Upper lobe of right lung (tissue), 1 donor: ENCODE data around the gene WNT1. TPM values are rescaled to one million over a fixed set of nuclear protein-coding genes. Genes with fewer than 3 reads are reported as not detected.

ENCODE experiments used
- ATAC-seq: fragments of 200-7000 bp; cut with Tn5 transposase; one replicate; pipeline ENCODE4 v1.9.1; 2020; ENCODE audit warnings: mild to moderate bottlenecking, moderate library complexity
- DNase-seq: peaks from one replicate; pipeline ENCODE4 v3.0.0-alpha.2; 2020
- H3K27ac ChIP-seq: fragments of 200-600 bp; one replicate; pipeline ENCODE4 v1.8.0; 2022
- H3K27me3 ChIP-seq: fragments of 200-600 bp; one replicate; pipeline ENCODE4 v1.8.0; 2022; ENCODE audit warnings: mild to moderate bottlenecking
- H3K36me3 ChIP-seq: fragments of 200-600 bp; one replicate; pipeline ENCODE4 v1.8.0; 2022
- H3K4me1 ChIP-seq: fragments of 200-600 bp; one replicate; pipeline ENCODE4 v1.8.0; 2022
- H3K4me3 ChIP-seq: fragments of 200-600 bp; one replicate; pipeline ENCODE4 v1.8.0; 2022; ENCODE audit warnings: mild to moderate bottlenecking
- H3K9me3 ChIP-seq: fragments of 200-600 bp; one replicate; pipeline ENCODE4 v1.8.0; 2022
- intact Hi-C: fragments of 100-400 bp; cut with DNase I; formaldehyde crosslinking; loops from one replicate; pipeline ENCODE4 v1.11.0; 2022
- total RNA-seq: library from RNA; stranded (reverse); fragmentation: NEBNext Ultra II Directional; extraction: Animal tissue kit (Norgen Biotek cat#: 25700); gene quantifications from one replicate; pipeline ENCODE4 v1.2.1, GENCODE V29; 2021
- TF ChIP-seq, protein P1 (sequence below): fragments of 200-600 bp; IDR thresholded peaks from one replicate; pipeline ENCODE4 v1.8.0; 2022; ENCODE audit warnings: antibody characterized with exemption
- donor health status: DM: no; HTN: yes; CAD: no; lungs with severe emphysema.

The WNT1 gene
- total RNA-seq, 1 donor from 2014 or later: not detected

DNA sequence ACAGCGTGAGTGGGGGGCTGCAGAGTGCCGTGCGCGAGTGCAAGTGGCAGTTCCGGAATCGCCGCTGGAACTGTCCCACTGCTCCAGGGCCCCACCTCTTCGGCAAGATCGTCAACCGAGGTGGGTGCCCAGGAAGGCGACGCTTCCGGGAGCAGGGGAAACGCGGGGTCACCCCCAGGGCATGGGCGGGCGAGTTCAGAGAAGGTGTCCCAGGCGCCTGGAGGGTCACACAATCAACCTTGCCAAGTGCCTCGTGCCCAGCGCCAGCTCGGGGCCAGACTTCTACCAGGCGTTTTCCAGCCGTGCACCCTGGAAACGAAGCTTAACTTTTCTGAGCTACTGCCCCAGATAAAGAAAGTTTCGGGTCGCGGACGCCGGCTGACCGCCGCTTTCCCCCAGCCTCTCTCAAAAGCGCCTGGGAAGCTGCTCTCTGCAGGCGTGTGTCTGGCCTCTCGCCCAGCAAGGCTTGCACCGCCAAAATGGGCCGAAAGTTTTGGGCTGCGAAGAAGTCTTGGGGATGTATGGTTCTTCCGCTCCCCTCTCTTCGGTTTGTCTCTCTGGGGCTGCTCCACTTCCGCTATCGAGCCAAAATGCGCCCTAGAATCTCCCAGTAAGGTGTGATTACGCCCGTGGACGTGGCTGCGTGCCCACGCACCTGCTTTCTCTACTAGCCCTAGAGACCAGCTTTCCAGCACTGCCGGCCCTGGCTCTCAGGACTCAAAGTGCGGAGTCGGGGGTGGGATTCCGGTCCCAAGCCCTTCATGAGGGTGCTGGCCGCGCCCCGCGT, 1.7 kb downstream of the WNT1 start:
- intact Hi-C loops: no loop called here

GRCh38 chr12:48980389-48980952, 2.3 kb downstream of the WNT1 start:
- intact Hi-C loops: no loop called here
- Histone ChIP-seq H3K4me1 (peaks cover 37% of the 10 kb centered on the region), H3K36me3 (no peaks in the 10 kb centered on the region), H3K9me3 (no peaks in the 10 kb centered on the region), H3K27me3 (peaks cover 86% of the 10 kb centered on the region), H3K27ac (no peak overlapping the region), H3K4me3 (peak overlapping the region; percentile 42)
- TF ChIP-seq, protein P1, sequence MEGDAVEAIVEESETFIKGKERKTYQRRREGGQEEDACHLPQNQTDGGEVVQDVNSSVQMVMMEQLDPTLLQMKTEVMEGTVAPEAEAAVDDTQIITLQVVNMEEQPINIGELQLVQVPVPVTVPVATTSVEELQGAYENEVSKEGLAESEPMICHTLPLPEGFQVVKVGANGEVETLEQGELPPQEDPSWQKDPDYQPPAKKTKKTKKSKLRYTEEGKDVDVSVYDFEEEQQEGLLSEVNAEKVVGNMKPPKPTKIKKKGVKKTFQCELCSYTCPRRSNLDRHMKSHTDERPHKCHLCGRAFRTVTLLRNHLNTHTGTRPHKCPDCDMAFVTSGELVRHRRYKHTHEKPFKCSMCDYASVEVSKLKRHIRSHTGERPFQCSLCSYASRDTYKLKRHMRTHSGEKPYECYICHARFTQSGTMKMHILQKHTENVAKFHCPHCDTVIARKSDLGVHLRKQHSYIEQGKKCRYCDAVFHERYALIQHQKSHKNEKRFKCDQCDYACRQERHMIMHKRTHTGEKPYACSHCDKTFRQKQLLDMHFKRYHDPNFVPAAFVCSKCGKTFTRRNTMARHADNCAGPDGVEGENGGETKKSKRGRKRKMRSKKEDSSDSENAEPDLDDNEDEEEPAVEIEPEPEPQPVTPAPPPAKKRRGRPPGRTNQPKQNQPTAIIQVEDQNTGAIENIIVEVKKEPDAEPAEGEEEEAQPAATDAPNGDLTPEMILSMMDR: no peak
- ATAC-seq (peak; percentile 7), DNase-seq (no peak)

More for the DNA sequence above, 1.7 kb downstream of the WNT1 start:
- Histone ChIP-seq H3K36me3 (no peaks in the 10 kb centered on the region), H3K9me3 (no peaks in the 10 kb centered on the region), H3K27me3 (peaks cover 87% of the 10 kb centered on the region), H3K4me3 (peak overlapping the region; percentile 42), H3K4me1 (peaks cover 37% of the 10 kb centered on the region), H3K27ac (no peak overlapping the region)
- ATAC-seq (no peak), DNase-seq (no peak)
- TF ChIP-seq, protein P1: no peak

- H3K27me3 ChIP-seq: peaks cover 83% of the 10 kb centered on the region
- TF ChIP-seq, protein P1: peak; percentile 23
- ATAC-seq (peak; percentile 58), DNase-seq (peak; percentile 76)
- H3K4me3 ChIP-seq: peak overlapping the region; percentile 42
- H3K9me3 ChIP-seq: no peaks in the 10 kb centered on the region
- H3K36me3 ChIP-seq: no peaks in the 10 kb centered on the region
- intact Hi-C loops: no loop called here
- no peak overlapping the region for H3K27ac ChIP-seq
- peaks cover 37% of the 10 kb centered on the region for H3K4me1 ChIP-seq
Observed at GRCh38 chr12:48980953-48981756, 3.0 kb downstream of the WNT1 start.

DNA sequence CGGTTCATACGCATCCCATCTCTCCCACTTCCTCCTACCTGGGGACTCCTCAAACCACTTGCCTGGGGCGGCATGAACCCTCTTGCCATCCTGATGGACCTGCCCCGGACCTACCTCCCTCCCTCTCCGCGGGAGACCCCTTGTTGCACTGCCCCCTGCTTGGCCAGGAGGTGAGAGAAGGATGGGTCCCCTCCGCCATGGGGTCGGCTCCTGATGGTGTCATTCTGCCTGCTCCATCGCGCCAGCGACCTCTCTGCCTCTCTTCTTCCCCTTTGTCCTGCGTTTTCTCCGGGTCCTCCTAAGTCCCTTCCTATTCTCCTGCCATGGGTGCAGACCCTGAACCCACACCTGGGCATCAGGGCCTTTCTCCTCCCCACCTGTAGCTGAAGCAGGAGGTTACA, 3.6 kb downstream of the WNT1 start:
- ATAC-seq (no peak), DNase-seq (no peak)
- H3K27ac ChIP-seq: no peak overlapping the region
- H3K4me3 ChIP-seq: no peak overlapping the region
- H3K36me3 ChIP-seq: no peaks in the 10 kb centered on the region
- intact Hi-C loops: no loop called here
- TF ChIP-seq, protein P1: no peak
- no peaks in the 10 kb centered on the region for H3K9me3 ChIP-seq
- H3K4me1 ChIP-seq: peaks cover 37% of the 10 kb centered on the region
- H3K27me3 ChIP-seq: peaks cover 85% of the 10 kb centered on the region

DNA sequence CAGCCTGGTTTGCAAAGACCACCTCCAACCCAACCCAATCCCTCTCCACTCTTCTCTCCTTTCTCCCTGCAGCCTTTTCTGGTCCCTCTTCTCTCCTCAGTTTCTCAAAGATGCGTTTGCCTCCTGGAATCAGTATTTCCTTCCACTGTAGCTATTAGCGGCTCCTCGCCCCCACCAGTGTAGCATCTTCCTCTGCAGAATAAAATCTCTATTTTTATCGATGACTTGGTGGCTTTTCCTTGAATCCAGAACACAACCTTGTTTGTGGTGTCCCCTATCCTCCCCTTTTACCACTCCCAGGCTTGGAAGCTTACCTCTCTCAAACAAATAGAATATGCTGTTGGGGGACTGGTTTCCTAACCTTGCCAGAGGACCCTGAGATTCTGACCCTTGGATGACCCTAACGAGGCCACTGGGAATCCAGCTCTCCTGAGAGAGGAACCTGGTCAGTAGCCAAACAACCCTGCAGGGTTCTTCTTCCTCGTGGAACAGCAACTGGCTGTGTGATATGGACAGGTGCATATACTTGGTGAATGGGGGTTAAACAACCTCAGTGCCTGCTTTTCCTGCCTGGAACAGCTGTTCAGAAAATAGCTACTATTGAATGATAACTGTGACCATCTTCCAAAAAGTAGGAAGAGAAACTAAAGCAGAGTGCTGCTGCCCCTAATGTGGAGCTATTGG, 4.4 kb downstream of the WNT1 start:
- intact Hi-C loops: no loop called here
- H3K36me3 ChIP-seq: no peaks in the 10 kb centered on the region
- TF ChIP-seq, protein P1: no peak
- no peak overlapping the region for H3K4me3 ChIP-seq
- H3K9me3 ChIP-seq: no peaks in the 10 kb centered on the region
- DNase-seq (no peak), ATAC-seq (no peak)
- peaks cover 80% of the 10 kb centered on the region for H3K27me3 ChIP-seq
- H3K27ac ChIP-seq: no peak overlapping the region
- H3K4me1 ChIP-seq: peaks cover 35% of the 10 kb centered on the region
